Osteocyte (in vitro differentiated cells): ENCODE measurements around the gene CBLB. TPM values are rescaled to one million over a fixed set of nuclear protein-coding genes. Genes with fewer than 3 reads are reported as not detected.

Source experiments
- DNase-seq: peaks from one replicate; pipeline ENCODE4 v3.0.0; 2021; ENCODE audit warnings: mixed read lengths; ENCODE audit not compliant: unreplicated experiment; ENCODE audit errors: extremely low spot score
- H3K27ac Mint-ChIP-seq: one replicate; pipeline ENCODE4 v1.8.0; 2021; ENCODE audit warnings: mild to moderate bottlenecking, mixed read lengths; ENCODE audit not compliant: unreplicated experiment
- H3K27me3 Mint-ChIP-seq: one replicate; pipeline ENCODE4 v1.8.0; 2021; ENCODE audit warnings: mixed read lengths; ENCODE audit not compliant: unreplicated experiment
- H3K36me3 Mint-ChIP-seq: one replicate; pipeline ENCODE4 v1.8.0; 2021; ENCODE audit warnings: mixed read lengths; ENCODE audit not compliant: unreplicated experiment
- H3K4me1 Mint-ChIP-seq: one replicate; pipeline ENCODE4 v1.8.0; 2021; ENCODE audit warnings: mixed read lengths; ENCODE audit not compliant: unreplicated experiment
- H3K4me3 Mint-ChIP-seq: one replicate; pipeline ENCODE4 v1.8.0; 2021; ENCODE audit warnings: mild to moderate bottlenecking, moderate library complexity, mixed read lengths; ENCODE audit not compliant: unreplicated experiment
- H3K9me3 Mint-ChIP-seq: one replicate; pipeline ENCODE4 v1.8.0; 2021; ENCODE audit warnings: mixed read lengths; ENCODE audit not compliant: unreplicated experiment
- total RNA-seq: library from RNA; stranded (reverse); gene quantifications from 2 replicates; pipeline ENCODE4 v1.2.1, GENCODE V29; 2021
- TF ChIP-seq, protein P1 (sequence below): fragments of 200-600 bp; sonication (generic); IDR thresholded peaks from 2 replicates; pipeline ENCODE4 v1.5.0; 2021; ENCODE audit warnings: antibody characterized with exemption, mild to moderate bottlenecking, moderate library complexity

The CBLB gene
- total RNA-seq, 1 donor from 2014 or later = 28.8 TPM

DNA sequence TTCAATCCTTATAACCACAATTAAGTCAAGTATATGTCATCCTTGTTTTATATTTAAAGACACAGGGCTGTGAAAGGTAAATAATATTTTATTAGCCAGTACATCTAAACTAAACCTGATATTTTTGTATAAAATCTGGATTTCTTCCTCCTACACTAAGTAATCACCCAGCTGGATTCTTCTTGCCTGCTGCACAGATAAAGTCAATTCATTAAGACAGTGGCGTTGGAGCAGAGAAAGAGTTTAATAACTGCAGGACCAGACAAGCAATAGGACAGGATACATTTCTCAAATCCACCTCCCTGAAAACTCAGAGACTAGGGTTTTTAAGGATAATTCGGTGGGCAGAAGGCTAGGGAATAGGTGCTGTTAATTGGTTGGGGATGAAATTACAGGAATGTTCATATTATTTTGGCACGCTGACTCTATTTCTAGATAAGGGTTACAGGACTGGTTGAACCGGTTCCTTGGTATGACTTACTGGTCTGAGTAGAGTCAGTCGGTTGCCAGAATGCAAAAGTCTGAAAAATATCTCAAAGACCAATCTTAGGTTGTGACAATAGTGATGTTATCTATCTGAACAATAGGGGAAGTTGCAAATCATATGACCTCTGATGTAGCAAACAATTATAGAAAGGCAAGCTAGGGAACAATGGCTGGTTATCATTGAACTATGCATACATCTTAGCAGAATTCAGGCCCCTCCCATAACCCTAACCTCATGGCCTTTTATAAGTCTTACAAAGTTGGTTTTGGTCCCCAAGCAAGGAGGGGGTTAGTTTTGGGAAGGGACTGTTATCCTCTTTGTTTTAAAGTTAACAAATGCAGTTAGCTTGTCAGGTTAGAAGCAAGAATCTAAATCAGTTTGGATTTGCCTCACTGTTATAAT lies 257.3 kb downstream of the CBLB start:
- no peaks in the 10 kb centered on the region for H3K36me3 Mint-ChIP-seq
- peaks cover 4% of the 10 kb centered on the region for H3K4me1 Mint-ChIP-seq
- no peak overlapping the region for H3K4me3 Mint-ChIP-seq
- DNase-seq = no peak
- peaks cover 3% of the 10 kb centered on the region for H3K9me3 Mint-ChIP-seq
- H3K27me3 Mint-ChIP-seq = no peaks in the 10 kb centered on the region
- H3K27ac Mint-ChIP-seq = no peak overlapping the region
- TF ChIP-seq, protein P1, sequence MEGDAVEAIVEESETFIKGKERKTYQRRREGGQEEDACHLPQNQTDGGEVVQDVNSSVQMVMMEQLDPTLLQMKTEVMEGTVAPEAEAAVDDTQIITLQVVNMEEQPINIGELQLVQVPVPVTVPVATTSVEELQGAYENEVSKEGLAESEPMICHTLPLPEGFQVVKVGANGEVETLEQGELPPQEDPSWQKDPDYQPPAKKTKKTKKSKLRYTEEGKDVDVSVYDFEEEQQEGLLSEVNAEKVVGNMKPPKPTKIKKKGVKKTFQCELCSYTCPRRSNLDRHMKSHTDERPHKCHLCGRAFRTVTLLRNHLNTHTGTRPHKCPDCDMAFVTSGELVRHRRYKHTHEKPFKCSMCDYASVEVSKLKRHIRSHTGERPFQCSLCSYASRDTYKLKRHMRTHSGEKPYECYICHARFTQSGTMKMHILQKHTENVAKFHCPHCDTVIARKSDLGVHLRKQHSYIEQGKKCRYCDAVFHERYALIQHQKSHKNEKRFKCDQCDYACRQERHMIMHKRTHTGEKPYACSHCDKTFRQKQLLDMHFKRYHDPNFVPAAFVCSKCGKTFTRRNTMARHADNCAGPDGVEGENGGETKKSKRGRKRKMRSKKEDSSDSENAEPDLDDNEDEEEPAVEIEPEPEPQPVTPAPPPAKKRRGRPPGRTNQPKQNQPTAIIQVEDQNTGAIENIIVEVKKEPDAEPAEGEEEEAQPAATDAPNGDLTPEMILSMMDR = no peak

- H3K27ac Mint-ChIP-seq = no peak overlapping the region
Observed at GRCh38 chr3:105610473-105610872, 258.3 kb downstream of the CBLB start.

GRCh38 chr3:105608623-105609022 lies 260.2 kb downstream of the CBLB start:
- H3K9me3 Mint-ChIP-seq = peaks cover 3% of the 10 kb centered on the region
- DNase-seq = no peak
- H3K4me3 Mint-ChIP-seq = no peak overlapping the region
- no peaks in the 10 kb centered on the region for H3K27me3 Mint-ChIP-seq
- H3K27ac Mint-ChIP-seq = no peak overlapping the region
- H3K4me1 Mint-ChIP-seq = no peaks in the 10 kb centered on the region
- no peaks in the 10 kb centered on the region for H3K36me3 Mint-ChIP-seq
- TF ChIP-seq, protein P1 = no peak

More at GRCh38 chr3:105610473-105610872, 258.3 kb downstream of the CBLB start:
- peaks cover 3% of the 10 kb centered on the region for H3K9me3 Mint-ChIP-seq
- no peaks in the 10 kb centered on the region for H3K27me3 Mint-ChIP-seq
- H3K4me3 Mint-ChIP-seq = no peak overlapping the region
- H3K36me3 Mint-ChIP-seq = no peaks in the 10 kb centered on the region
- TF ChIP-seq, protein P1 = no peak
- no peaks in the 10 kb centered on the region for H3K4me1 Mint-ChIP-seq
- DNase-seq = no peak

DNA sequence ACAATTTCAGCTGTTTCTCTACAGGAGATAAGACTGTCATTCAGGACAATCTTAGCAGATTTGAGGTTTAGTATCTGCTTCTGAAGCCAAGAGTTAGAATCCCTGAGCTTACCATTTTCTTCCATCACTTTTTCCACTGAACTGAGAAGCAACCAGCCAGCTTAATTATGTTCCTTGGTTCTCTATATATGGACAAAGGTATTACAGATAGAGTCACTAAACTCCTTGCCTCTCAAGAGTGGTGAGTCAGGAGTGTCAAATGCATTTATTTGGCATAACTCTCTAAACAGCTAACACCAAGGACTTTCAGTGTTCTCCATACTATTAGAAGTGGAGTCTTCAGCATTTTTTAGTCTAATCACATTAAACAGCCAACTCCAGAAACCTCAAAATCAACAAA lies 262.8 kb downstream of the CBLB start:
- Mint-ChIP-seq H3K4me1 (no peaks in the 10 kb centered on the region), H3K9me3 (no peaks in the 10 kb centered on the region), H3K36me3 (no peaks in the 10 kb centered on the region), H3K4me3 (no peak overlapping the region), H3K27ac (no peak overlapping the region), H3K27me3 (no peaks in the 10 kb centered on the region)
- TF ChIP-seq, protein P1 = no peak
- no peak for DNase-seq
